ENCODE measurements around the gene GDF11. TPM values are rescaled to one million over a fixed set of nuclear protein-coding genes. Genes with fewer than 3 reads are reported as not detected.

The GDF11 gene
- total and polyA plus RNA-seq, 2 of the 8 experiments (the other 6 are each of a cell fraction or from before 2014, with no cell fraction given), result 12.1 to 15.1 TPM

DNA sequence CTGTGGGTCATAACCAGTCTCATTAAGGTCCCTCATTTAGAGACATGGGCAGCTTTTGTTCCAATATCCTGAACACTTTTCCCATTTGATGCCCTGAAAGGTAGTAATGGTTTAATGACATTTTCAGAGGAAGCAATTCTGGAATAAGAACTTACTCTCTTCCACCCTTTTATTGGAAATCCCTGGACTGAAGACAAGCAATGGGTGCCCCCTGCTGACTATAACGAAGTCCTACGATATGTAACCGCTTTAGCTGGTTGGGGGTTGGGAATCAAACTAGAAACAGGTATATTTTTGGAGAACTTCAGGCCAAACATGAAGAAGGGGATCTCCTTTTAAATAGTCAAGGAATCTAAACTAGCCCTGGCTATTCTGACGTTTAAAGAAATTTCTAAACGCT is 54.1 kb downstream of the GDF11 start:
- H2BK120ac ChIP-seq (replicated peaks; ENCODE audit: low read depth, low read length), result no peak overlapping the region
- no peak overlapping the region for H2BK12ac ChIP-seq (ENCODE audit: low read depth, low read length)
- H3K9me3 ChIP-seq (ENCODE audit: insufficient read depth in 2 of 2, low read depth in 1 of 2, low read length in 1 of 2), result no peaks in the 10 kb centered on the region
- no peak overlapping the region for H2BK20ac ChIP-seq (ENCODE audit: low read length)
- WGBS, 2 experiments (ENCODE audit: extremely low coverage in 1 of 2, insufficient coverage in 1 of 2, insufficient read length in 1 of 2, insufficient replicate concordance in 2 of 2, low coverage in 1 of 2, low lambda C conversion rate in 2 of 2, missing lambda C conversion rate in 1 of 2), result 72% methylated on average over 5 of the region's 5 CpGs; no CpG with 5 or more reads in 1 of the 2 experiments
- no peak overlapping the region for H3K9ac ChIP-seq (replicated peaks in 1 of 4; ENCODE audit: extremely low read depth in 1 of 4, low read depth in 3 of 4, low read length in 3 of 4)
- H3K23me2 ChIP-seq (ENCODE audit: low read depth, low read length), result no peaks in the 10 kb centered on the region
- no peak overlapping the region for H3K4me3 ChIP-seq (ENCODE audit: extremely low read depth in 1 of 4, insufficient read depth in 2 of 4, low read depth in 3 of 4, low read length in 4 of 4)
- H3K27ac ChIP-seq (ENCODE audit: low read depth, low read length), result no peak overlapping the region
- H3K79me2 ChIP-seq (ENCODE audit: control insufficient read depth in 1 of 2, insufficient read depth in 2 of 2, low read length in 2 of 2), result peaks cover 0 to 16% of the 10 kb centered on the region in 2 experiments; a peak in 2 of 4 replicates
- FAIRE-seq (peak; percentile 69), DNase-seq (ENCODE audit: low read depth in 1 of 2, low spot score in 2 of 2) (no peak)
- H3K56ac ChIP-seq (replicated peaks; ENCODE audit: insufficient read length, low read depth, low read length), result no peak overlapping the region
- no peak overlapping the region for H4K8ac ChIP-seq (ENCODE audit: extremely low read depth, insufficient read depth, low read length)
- H4K20me1 ChIP-seq (replicated peaks in 1 of 2; ENCODE audit: control insufficient read depth in 1 of 2, insufficient read depth in 2 of 2, low read length in 2 of 2), result peaks cover 2 to 6% of the 10 kb centered on the region in 2 experiments
- H3K23ac ChIP-seq (ENCODE audit: insufficient read length), result no peak overlapping the region
- H2AFZ ChIP-seq (ENCODE audit: low read length), result no peak overlapping the region
- H4K5ac ChIP-seq (ENCODE audit: insufficient read length, low read depth, low read length), result no peak overlapping the region
- TF ChIP-seq, protein P1, sequence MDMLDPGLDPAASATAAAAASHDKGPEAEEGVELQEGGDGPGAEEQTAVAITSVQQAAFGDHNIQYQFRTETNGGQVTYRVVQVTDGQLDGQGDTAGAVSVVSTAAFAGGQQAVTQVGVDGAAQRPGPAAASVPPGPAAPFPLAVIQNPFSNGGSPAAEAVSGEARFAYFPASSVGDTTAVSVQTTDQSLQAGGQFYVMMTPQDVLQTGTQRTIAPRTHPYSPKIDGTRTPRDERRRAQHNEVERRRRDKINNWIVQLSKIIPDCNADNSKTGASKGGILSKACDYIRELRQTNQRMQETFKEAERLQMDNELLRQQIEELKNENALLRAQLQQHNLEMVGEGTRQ (IDR thresholded peaks at IDR 0.05; ENCODE audit: low read length), result no peak
- TF ChIP-seq BCL11A (IDR thresholded peaks at IDR 0.05; ENCODE audit: low read depth in 2 of 2, low read length in 2 of 2) (no peak), RAD21 (IDR thresholded peaks at IDR 0.05 in 1 of 2, conservative IDR thresholded peaks at IDR 0.05 in 1 of 2; ENCODE audit: low read depth in 2 of 2, low read length in 2 of 2) (peak; percentile 53 to 64), JUND (IDR thresholded peaks at IDR 0.05; ENCODE audit: low read length) (no peak)
- TF ChIP-seq, protein P2, sequence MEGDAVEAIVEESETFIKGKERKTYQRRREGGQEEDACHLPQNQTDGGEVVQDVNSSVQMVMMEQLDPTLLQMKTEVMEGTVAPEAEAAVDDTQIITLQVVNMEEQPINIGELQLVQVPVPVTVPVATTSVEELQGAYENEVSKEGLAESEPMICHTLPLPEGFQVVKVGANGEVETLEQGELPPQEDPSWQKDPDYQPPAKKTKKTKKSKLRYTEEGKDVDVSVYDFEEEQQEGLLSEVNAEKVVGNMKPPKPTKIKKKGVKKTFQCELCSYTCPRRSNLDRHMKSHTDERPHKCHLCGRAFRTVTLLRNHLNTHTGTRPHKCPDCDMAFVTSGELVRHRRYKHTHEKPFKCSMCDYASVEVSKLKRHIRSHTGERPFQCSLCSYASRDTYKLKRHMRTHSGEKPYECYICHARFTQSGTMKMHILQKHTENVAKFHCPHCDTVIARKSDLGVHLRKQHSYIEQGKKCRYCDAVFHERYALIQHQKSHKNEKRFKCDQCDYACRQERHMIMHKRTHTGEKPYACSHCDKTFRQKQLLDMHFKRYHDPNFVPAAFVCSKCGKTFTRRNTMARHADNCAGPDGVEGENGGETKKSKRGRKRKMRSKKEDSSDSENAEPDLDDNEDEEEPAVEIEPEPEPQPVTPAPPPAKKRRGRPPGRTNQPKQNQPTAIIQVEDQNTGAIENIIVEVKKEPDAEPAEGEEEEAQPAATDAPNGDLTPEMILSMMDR (IDR thresholded peaks at IDR 0.05; ENCODE audit: control extremely low read depth in 1 of 3, insufficient read depth in 1 of 3, low read depth in 1 of 3, low read length in 3 of 3), result peak in 2 of 3 experiments; percentile 52 to 55; a peak in 3 of 4 replicates
- H3K79me1 ChIP-seq (ENCODE audit: low read depth, low read length), result no peaks in the 10 kb centered on the region; the same call in none of the 2 replicates
- ChIA-PET POLR2A (ENCODE audit: partially characterized antibody) (interaction anchor here (1.1 to 2.6 kb wide), 9 partner anchors 13 to 129 kb away, joined by 3 to 8 read pairs (median 5); no protein-coding TSS in a partner anchor), CTCF (ENCODE audit: partially characterized antibody) (interaction anchor here (0.6 to 9.8 kb wide), 20 partner anchors 9 to 1164 kb away, joined by 3 to 145 read pairs (median 4); partner anchors contain the start of genes GDF11, ORMDL2 and SARNP)
- no peak overlapping the region for H2BK5ac ChIP-seq (ENCODE audit: low read depth, low read length)
- no peaks in the 10 kb centered on the region for H3K27me3 ChIP-seq (replicated peaks in 1 of 4; ENCODE audit: control insufficient read depth in 3 of 4, extremely low read depth in 1 of 4, insufficient read depth in 3 of 4, low read length in 3 of 4)
- H3K4me2 ChIP-seq (ENCODE audit: insufficient read depth in 1 of 2, low read depth in 2 of 2, low read length in 2 of 2), result no peak overlapping the region
- no peak overlapping the region for H2BK15ac ChIP-seq (ENCODE audit: low read length)
- H3K18ac ChIP-seq (ENCODE audit: extremely low read depth, low read length), result no peak overlapping the region
- no peak overlapping the region for H3K4ac ChIP-seq (replicated peaks; ENCODE audit: insufficient read length, low read depth, low read length)
- H3K36me3 ChIP-seq (ENCODE audit: control insufficient read depth in 2 of 4, insufficient read depth in 4 of 4, low read length in 3 of 4), result peaks cover 11 to 78% (median 40%) of the 10 kb centered on the region in 4 experiments
- no peak overlapping the region for H3K14ac ChIP-seq (ENCODE audit: insufficient read length)
- H2AK5ac ChIP-seq (ENCODE audit: low read depth, low read length), result no peak overlapping the region
- no peak overlapping the region for H4K91ac ChIP-seq (replicated peaks; ENCODE audit: insufficient read length, low read length)
- H3K4me1 ChIP-seq (replicated peaks in 1 of 4; ENCODE audit: control insufficient read depth in 3 of 4, insufficient read depth in 4 of 4, low read length in 3 of 4), result no peaks in the 10 kb centered on the region

All from H1 (cell line).